ENCODE results near the gene C1QBP.

DNA sequence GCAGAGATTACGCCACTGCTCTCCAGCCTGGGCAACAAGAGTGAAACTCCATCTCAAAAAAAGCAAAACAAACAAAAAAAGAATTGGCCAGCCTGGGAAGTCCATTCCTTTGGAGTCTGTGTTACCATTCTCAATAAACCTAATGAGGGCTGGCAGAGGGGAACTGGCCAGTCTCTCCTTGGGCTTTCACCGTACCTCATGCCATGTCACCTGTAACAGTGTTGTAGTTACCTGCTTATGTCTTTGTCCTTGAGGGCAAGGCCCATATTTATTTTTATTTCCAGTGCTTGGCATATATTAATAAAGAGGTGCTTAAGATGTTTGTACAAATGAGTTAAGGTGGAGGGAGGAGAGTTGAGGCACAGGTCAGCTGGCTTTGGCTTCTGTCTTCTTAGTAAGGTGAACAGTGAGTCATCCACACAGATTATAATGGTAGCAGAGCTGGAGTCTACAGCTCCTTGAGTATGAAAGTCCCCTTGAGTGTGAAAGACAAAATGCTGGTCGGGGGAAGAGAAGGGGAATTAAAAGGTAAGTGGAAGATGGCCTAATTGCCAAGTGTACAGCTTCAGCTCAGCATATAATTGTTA lies 8.4 kb downstream of the C1QBP start:
- TF ChIP-seq, protein P1, sequence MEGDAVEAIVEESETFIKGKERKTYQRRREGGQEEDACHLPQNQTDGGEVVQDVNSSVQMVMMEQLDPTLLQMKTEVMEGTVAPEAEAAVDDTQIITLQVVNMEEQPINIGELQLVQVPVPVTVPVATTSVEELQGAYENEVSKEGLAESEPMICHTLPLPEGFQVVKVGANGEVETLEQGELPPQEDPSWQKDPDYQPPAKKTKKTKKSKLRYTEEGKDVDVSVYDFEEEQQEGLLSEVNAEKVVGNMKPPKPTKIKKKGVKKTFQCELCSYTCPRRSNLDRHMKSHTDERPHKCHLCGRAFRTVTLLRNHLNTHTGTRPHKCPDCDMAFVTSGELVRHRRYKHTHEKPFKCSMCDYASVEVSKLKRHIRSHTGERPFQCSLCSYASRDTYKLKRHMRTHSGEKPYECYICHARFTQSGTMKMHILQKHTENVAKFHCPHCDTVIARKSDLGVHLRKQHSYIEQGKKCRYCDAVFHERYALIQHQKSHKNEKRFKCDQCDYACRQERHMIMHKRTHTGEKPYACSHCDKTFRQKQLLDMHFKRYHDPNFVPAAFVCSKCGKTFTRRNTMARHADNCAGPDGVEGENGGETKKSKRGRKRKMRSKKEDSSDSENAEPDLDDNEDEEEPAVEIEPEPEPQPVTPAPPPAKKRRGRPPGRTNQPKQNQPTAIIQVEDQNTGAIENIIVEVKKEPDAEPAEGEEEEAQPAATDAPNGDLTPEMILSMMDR (IDR thresholded peaks at IDR 0.05): no peak
- TF ChIP-seq POLR2AphosphoS5 (IDR thresholded peaks at IDR 0.05) (no peak), POLR2A (IDR thresholded peaks at IDR 0.05) (no peak), EP300 (IDR thresholded peaks at IDR 0.05) (no peak)

All from gastroesophageal sphincter (tissue), 3 donors.